ENCODE results near the gene ALOX15. TPM values are rescaled to one million over a fixed set of nuclear protein-coding genes. Genes with fewer than 3 reads are reported as not detected.
"Not testable (repeated sequence)": the region's sequence is repeated elsewhere in the genome, so short reads cannot be mapped to it uniquely, and the experiment has no call there.

Gene ALOX15
- total RNA-seq, 1 experiment from 2014 or later: 0.31 TPM

DNA sequence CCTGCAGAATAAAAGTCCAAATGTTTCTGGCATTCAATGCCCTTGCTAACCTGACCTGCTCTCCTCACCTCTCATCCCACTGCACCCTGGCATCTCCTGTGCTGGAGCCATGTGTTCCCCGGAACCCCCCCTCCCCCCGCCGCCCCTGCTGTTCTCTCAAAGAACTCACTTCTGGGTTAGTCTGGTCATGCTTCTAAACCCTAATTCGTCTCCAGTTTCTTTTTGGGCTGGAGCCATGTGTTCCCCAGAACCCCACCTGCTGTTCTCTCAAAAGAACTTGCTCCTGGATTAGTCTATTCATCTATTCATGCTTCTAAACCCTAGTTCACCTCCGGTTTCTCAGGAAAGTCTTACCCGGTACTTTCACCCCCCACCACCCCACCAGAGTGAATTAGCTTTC lies 808 bp upstream of the ALOX15 start:
- Histone ChIP-seq H4K8ac (replicated peaks; ENCODE audit: insufficient read length, low read depth, low read length) (no peak overlapping the region), H2AK5ac (ENCODE audit: insufficient read length, low read length) (no peak overlapping the region), H2AFZ (ENCODE audit: low read length) (no peak overlapping the region), H3K9ac (ENCODE audit: extremely low read depth, insufficient read length, low read length) (no peak overlapping the region), H3K4me1 (ENCODE audit: insufficient read depth, low read length) (peaks cover 3% of the 10 kb centered on the region; the same call in 1 of the 2 replicates), H4K91ac (ENCODE audit: insufficient read length, low read depth, low read length) (no peak overlapping the region), H4K5ac (ENCODE audit: insufficient read length, low read depth, low read length) (no peak overlapping the region), H3K14ac (ENCODE audit: insufficient read depth, low read length) (no peak overlapping the region), H3K9me3 (ENCODE audit: control insufficient read depth, low read depth, low read length) (no peaks in the 10 kb centered on the region), H3T11ph (ENCODE audit: low read length) (no peak overlapping the region), H3K79me1 (ENCODE audit: insufficient read depth, low read depth, low read length, poor library complexity, severe bottlenecking) (no peaks in the 10 kb centered on the region), H2BK15ac (ENCODE audit: low read depth, low read length) (no peak overlapping the region), H3K56ac (ENCODE audit: insufficient read length, low read depth, low read length) (no peak overlapping the region), H3K27ac (ENCODE audit: insufficient read length, low read depth, low read length) (no peak overlapping the region), H3K23me2 (ENCODE audit: insufficient read length, low read depth, low read length, poor library complexity, severe bottlenecking) (peaks cover 14% of the 10 kb centered on the region), H2BK120ac (ENCODE audit: low read depth, low read length, poor library complexity, severe bottlenecking) (no peak overlapping the region), H2BK5ac (ENCODE audit: insufficient read length, low read length) (no peak overlapping the region), H3K18ac (ENCODE audit: insufficient read length, low read depth, low read length) (no peak overlapping the region), H2BK20ac (ENCODE audit: low read depth, low read length, poor library complexity, severe bottlenecking) (no peak overlapping the region), H2BK12ac (ENCODE audit: insufficient read length, low read depth, low read length) (no peak overlapping the region), H3K4ac (ENCODE audit: low read depth, low read length) (no peak overlapping the region), H3K23ac (ENCODE audit: insufficient read length, low read depth, low read length) (no peak overlapping the region), H4K20me1 (ENCODE audit: control insufficient read depth, insufficient read depth, insufficient read length) (no peaks in the 10 kb centered on the region), H3K4me2 (ENCODE audit: insufficient read depth, insufficient read length, low read length) (peak overlapping the region; percentile 78), H3K27me3 (ENCODE audit: insufficient read depth, low read length) (peaks cover 30% of the 10 kb centered on the region; the same call in 1 of the 2 replicates), H3K79me2 (ENCODE audit: insufficient read depth, low read length) (no peaks in the 10 kb centered on the region)
- DNase-seq: no peak
- Mint-ChIP-seq H3K27ac (no peak overlapping the region; a peak in 1 of 7 replicates), H3K9me3 (peaks cover 0 to 2% of the 10 kb centered on the region in 2 experiments; a peak in 2 of 5 replicates), H3K4me1 (peaks cover 26 to 38% of the 10 kb centered on the region in 2 experiments), H3K27me3 (ENCODE audit: low read depth) (peaks cover 93% of the 10 kb centered on the region), H3K4me3 (peak overlapping the region in 1 of 2 experiments; percentile 83; a peak in 4 of 5 replicates), H3K36me3 (ENCODE audit: insufficient read depth in 1 of 3, low read depth in 3 of 3) (no peaks in the 10 kb centered on the region; a peak in 2 of 7 replicates)
- TF ChIP-seq, protein P1, sequence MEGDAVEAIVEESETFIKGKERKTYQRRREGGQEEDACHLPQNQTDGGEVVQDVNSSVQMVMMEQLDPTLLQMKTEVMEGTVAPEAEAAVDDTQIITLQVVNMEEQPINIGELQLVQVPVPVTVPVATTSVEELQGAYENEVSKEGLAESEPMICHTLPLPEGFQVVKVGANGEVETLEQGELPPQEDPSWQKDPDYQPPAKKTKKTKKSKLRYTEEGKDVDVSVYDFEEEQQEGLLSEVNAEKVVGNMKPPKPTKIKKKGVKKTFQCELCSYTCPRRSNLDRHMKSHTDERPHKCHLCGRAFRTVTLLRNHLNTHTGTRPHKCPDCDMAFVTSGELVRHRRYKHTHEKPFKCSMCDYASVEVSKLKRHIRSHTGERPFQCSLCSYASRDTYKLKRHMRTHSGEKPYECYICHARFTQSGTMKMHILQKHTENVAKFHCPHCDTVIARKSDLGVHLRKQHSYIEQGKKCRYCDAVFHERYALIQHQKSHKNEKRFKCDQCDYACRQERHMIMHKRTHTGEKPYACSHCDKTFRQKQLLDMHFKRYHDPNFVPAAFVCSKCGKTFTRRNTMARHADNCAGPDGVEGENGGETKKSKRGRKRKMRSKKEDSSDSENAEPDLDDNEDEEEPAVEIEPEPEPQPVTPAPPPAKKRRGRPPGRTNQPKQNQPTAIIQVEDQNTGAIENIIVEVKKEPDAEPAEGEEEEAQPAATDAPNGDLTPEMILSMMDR (conservative IDR thresholded peaks at IDR 0.05): no peak
- WGBS (ENCODE audit: extremely low coverage, insufficient read length, low lambda C conversion rate): no CpG with 5 or more reads among the region's 6 CpGs

DNA sequence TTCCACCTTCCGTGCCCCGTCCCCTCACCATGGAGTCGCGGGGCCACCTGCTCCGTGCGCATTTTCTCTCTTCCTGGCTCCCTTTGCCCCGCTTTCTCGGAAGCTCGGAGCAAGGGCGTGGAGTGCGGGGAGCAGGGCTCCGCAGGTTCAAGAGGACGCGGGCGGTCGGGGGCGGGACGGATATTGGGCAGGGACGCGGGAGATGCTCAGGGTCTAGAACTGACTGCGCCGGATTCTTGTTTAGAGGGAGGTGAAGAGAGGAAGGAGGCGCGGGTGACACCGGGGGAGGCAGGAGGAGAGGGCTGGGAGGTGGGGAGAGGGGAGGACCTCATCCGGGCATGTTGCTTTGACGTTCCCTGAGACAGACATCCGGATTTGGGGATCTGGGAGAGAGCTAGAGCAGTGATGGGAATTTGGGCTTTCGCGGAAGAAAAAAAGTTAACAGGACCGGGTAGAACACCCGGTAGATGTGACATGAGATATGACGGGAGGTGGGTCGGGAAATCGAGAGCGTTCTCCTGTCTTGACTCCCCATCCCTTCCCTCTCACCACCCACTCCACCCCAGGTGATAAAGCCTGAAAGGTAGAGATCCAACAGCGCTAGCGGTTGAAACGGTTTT lies 799 bp downstream of the ALOX15 start:
- H3K27me3 ChIP-seq (ENCODE audit: insufficient read depth, low read length): peaks cover 30% of the 10 kb centered on the region; the same call in 1 of the 2 replicates
- H3K4ac ChIP-seq (ENCODE audit: low read depth, low read length); H2BK12ac ChIP-seq (ENCODE audit: insufficient read length, low read depth, low read length); H3K23ac ChIP-seq (ENCODE audit: insufficient read length, low read depth, low read length); H3K56ac ChIP-seq (ENCODE audit: insufficient read length, low read depth, low read length); H3K27ac ChIP-seq (ENCODE audit: insufficient read length, low read depth, low read length); H4K91ac ChIP-seq (ENCODE audit: insufficient read length, low read depth, low read length); H4K5ac ChIP-seq (ENCODE audit: insufficient read length, low read depth, low read length); H3K18ac ChIP-seq (ENCODE audit: insufficient read length, low read depth, low read length); H3K4me1 ChIP-seq (ENCODE audit: insufficient read depth, low read length); H3K36me3 Mint-ChIP-seq (ENCODE audit: insufficient read depth in 1 of 3, low read depth in 3 of 3); H3K9me3 Mint-ChIP-seq; H3K27ac Mint-ChIP-seq; H2BK15ac ChIP-seq (ENCODE audit: low read depth, low read length); H3K9ac ChIP-seq (ENCODE audit: extremely low read depth, insufficient read length, low read length); H3K79me1 ChIP-seq (ENCODE audit: insufficient read depth, low read depth, low read length, poor library complexity, severe bottlenecking); H3T11ph ChIP-seq (ENCODE audit: low read length); H3K14ac ChIP-seq (ENCODE audit: insufficient read depth, low read length); H2BK20ac ChIP-seq (ENCODE audit: low read depth, low read length, poor library complexity, severe bottlenecking); H3K79me2 ChIP-seq (ENCODE audit: insufficient read depth, low read length); DNase-seq; H4K20me1 ChIP-seq (ENCODE audit: control insufficient read depth, insufficient read depth, insufficient read length); H2AFZ ChIP-seq (ENCODE audit: low read length); H2BK120ac ChIP-seq (ENCODE audit: low read depth, low read length, poor library complexity, severe bottlenecking); H2AK5ac ChIP-seq (ENCODE audit: insufficient read length, low read length); H2BK5ac ChIP-seq (ENCODE audit: insufficient read length, low read length); H3K9me3 ChIP-seq (ENCODE audit: control insufficient read depth, low read depth, low read length); H4K8ac ChIP-seq (replicated peaks; ENCODE audit: insufficient read length, low read depth, low read length): not testable (repeated sequence)
- H3K4me3 Mint-ChIP-seq: peak overlapping the region; percentile 43 to 83
- peak overlapping the region; percentile 78 for H3K4me2 ChIP-seq (ENCODE audit: insufficient read depth, insufficient read length, low read length)
- no CpG with 5 or more reads among the region's 39 CpGs for WGBS (ENCODE audit: extremely low coverage, insufficient read length, low lambda C conversion rate)
- H3K4me1 Mint-ChIP-seq: peaks cover 36 to 49% of the 10 kb centered on the region in 2 experiments
- H3K27me3 Mint-ChIP-seq (ENCODE audit: low read depth): peaks cover 95% of the 10 kb centered on the region
- H3K23me2 ChIP-seq (ENCODE audit: insufficient read length, low read depth, low read length, poor library complexity, severe bottlenecking): peaks cover 14% of the 10 kb centered on the region
